Neural progenitor cell (in vitro differentiated cells): ENCODE results near the gene CELA2B.

ENCODE experiments used
- CTCF ChIP-seq: fragments of 200-600 bp; sonication (generic); IDR thresholded peaks from 2 replicates; pipeline ENCODE4 v1.5.1; 2017; ENCODE audit warnings: antibody characterized with exemption, mild to moderate bottlenecking
- EZH2 ChIP-seq: fragments of 200-600 bp; sonication (generic); IDR thresholded peaks from 2 replicates; pipeline ENCODE4 v1.6.1; 2017; ENCODE audit warnings: antibody characterized with exemption, mild to moderate bottlenecking, moderate library complexity
- EZH2phosphoT487 ChIP-seq: fragments of 200-600 bp; sonication (generic); IDR thresholded peaks from 2 replicates; pipeline ENCODE4 v1.6.1; 2017; ENCODE audit warnings: antibody characterized with exemption

- no peak for TF ChIP-seq CTCF
- no peak for TF ChIP-seq EZH2
- TF ChIP-seq EZH2phosphoT487 = no peak
These were observed 48.0 kb downstream of the CELA2B start, which contains the start of gene CASP9 for GRCh38 chr1:15524021-15524282.
